KG1 (cell line): ENCODE data around the gene SMIM11.
"Not testable (repeated sequence)": the region's sequence is repeated elsewhere in the genome, so short reads cannot be mapped to it uniquely, and the experiment has no call there.

Experiments
- DNase-seq: peaks from one replicate; lab custom pipeline; 2025; lab: John Stamatoyannopoulos, UW

The SMIM11 gene

DNA sequence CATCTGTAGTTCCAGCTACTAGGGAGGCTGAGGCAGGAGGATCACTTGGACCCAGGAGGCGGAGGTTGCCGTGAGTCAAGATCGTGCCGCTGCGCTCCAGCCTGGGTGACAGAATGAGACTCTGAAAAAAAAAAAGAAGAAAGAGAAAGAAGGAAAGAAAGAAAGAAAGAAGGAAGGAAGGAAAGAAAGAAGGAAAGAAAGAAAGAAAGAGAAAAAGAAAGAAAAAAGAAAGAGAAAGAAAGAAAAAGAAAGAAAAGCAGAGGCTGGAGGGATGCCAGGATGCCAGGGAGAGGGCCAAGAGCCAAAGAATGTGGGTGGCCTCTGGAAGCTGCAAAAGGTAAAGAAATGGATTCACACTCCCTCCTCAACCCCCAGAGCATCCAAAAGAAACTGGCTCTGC is 19.7 kb upstream of the SMIM11 start:
- no peak for DNase-seq

DNA sequence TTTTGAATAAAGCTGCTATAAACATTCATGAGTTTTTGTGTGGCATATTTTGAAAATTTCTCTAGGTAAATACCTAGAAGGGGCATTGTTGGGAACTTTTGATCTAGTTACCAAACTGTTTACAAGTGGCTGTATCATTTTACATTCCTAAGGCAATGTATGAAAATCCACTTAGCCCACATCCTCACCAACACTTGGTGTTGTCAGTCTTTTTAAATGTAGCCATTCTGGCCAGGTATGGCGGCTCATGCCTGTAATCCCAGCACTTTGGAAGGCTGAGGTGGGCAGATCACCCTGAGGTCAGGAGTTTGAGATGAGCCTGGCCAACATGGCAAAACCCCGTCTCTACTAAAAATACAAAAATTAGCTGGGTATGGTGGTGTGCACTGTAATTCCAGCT is 17.4 kb upstream of the SMIM11 start:
- no peak for DNase-seq

DNA sequence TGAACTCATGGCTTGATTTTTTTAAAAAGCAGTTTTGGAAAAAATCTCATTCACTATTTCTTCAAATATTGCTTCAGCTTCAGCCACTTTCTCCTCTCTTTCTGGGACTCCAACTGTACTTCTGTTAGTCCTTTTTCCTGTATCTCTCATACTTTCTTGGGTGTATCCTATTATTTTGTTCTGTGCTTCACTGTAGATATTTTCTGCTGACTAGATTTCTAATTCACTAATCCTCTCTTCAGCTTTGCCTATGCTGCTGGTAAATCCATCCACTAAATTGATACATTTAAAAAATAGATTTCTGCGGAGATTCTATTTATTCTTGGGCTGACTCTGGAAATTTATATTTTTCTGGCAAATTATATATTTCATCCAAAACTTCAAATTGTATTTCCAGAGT is 16.4 kb upstream of the SMIM11 start:
- DNase-seq, result no peak

DNA sequence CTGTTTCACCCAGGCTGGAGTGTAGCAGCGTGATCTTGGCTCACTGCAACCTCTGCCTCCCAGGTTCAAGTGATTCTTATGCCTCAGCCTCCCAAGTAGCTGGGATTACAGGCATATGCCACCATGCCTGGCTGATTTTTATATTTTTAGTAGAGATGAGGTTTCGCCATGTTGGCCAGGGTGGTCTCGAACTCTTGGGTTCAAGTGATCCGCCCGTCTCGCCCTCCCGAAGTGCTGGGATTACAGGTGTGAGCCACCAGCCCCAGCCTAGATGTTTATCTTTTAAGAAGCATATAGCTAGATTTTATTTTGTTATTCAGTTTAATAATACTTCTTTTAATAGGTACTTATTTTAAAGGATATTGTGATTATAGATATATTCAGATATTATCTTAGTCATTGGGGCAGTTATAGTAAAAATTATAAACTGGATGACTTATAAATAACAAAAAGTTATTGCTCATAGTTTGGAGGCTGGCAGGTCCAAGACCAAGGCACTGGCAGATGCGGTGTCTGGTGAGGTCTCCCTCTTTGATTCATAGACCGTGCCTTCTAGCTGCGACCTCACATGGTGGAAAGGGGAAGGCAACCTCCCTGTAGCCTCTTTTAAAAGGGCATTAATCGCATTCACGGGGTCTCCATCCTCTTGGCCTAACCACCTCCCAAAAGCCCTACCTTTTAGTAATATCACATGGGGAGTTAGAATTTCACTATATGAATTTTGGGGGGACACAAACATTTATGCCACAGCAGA is 14.6 kb upstream of the SMIM11 start:
- DNase-seq, result no peak

- DNase-seq, result no peak
These were observed 13.2 kb upstream of the SMIM11 start for GRCh38 chr21:34362136-34362444.

- no peak for DNase-seq
These were observed 12.6 kb upstream of the SMIM11 start for GRCh38 chr21:34362670-34363069.

DNA sequence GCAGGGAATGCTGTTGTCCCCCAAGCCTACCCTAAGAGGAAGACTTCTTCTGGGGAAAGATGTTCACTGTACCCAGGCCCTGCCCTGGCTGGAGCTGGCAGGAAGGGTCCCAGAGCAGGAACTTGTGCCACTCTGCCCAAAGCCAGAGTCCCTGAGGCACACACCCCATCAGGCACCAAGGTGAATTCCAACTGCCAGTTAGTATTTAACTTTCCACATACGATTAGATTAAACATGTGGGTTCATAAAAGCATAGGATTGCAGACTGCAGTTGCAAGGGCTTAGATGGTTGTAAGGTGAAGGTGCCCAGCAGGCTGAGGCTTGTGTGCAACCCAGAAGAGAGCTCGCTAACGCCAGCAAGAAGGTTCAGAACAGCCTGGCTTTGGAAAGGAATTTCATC is 11.6 kb upstream of the SMIM11 start, which contains the start of gene KCNE2:
KCNE2 (plus strand) TSS at position 274 of the 400 bp plus-strand sequence. CDS start 6,473 bp downstream, outside the sequence.
- DNase-seq, result no peak

DNA sequence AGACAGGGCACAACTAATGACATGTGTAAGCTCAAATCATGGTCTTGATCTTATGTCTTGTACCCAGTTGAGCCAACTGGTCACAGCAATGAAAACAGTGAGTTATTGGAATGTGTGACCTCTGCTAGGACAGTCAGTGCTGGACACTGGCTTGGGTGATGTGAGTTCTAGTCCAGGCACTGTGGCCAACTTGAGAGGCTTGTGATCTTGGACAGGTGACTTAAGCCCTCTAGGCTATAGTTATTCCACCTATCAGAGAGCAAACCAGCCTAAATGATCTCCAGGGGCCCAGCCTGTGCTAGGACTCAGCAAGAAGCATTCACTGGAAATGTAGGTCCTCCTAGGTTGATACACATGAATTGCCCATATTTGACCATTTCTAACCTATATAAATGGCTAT is 10.4 kb upstream of the SMIM11 start:
- no peak for DNase-seq

DNA sequence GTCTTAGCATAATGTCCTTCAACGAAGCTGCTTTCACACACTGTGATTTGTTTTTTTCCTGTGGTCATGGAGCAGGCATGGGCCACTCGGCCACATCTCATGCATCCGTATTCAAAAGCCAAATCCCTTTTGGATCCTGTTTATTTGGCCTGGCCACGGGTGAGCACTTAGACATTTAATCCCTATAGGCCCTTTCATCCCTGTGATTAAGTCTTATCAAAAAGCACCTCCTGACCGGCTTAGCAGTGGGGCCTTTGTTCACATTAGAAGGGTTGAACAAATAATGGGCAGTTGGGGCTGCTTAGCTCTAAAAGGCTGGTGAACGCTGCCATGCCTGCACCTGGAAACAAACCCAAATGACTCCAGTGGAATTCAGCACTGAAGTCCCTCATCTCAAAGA is 9.5 kb upstream of the SMIM11 start:
- no peak for DNase-seq

DNA sequence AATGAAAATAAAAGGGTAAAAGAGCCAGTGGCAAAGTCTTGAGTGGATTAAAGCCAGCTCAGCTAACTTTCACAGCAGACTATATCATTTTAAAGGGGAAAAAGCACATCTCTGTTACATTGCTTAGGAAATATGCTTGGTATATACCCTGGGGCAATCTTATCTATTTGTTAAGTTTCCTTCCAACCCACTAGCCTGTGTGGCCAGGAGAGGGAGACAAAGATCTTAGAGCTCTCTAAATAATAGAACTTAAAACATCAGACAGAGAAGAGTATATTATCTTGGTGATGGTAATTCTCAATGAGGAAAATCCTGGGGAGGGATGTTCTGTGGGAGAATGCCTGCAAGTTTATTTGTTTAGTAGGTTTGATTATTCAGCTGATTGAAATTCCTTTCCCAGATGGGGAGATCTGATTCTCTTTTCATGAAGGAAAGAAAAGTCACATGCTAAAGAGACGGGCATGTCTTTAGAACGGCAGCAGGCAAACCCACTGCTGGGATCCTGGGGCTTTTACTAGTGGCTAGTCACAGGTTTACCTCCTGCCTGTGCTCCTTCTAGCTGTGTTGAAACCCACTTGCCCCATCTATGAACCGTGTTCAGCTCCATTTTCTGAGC is 7.9 kb upstream of the SMIM11 start:
- peak; percentile 34 for DNase-seq

DNA sequence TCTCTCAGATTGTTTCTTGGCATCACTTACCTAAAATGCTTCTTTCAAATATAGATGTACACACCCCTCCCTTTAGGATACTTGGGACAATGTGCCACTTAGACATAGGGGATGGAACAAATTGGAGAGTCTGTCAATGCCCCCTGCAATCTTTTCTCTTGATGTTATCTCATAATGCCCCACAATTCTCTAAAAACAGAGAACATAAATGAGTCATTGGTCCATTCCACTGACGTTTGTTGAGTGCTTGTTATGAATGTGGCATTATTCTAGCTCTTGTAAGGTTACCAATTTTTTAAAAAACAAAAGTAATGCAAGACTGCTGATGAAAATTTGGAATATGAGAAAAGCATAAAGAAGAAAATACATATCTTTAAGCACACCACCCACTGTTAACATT is 5.6 kb upstream of the SMIM11 start:
- no peak for DNase-seq

GRCh38 chr21:34372321-34372720 is 3.0 kb upstream of the SMIM11 start:
- DNase-seq, result no peak

DNA sequence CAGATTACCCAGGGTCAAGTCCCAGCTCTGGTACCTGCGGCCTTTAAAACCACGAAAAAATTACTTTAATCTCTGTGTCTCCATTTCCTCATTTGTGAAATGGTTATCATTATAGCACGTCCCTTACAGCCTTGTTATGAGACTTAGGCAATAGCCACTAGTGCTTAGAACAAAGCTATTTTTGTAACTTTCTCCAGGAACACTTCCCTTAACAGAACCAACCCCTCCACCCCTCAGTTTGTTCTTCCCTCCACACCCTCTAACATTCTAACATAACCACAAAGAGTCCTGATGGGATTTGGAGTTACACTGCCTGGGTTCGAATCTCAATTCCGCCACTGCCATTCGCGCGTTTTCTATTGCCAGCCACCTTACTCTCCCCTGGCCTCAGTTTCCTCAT is 845 bp upstream of the SMIM11 start:
- not testable (repeated sequence) for DNase-seq

DNA sequence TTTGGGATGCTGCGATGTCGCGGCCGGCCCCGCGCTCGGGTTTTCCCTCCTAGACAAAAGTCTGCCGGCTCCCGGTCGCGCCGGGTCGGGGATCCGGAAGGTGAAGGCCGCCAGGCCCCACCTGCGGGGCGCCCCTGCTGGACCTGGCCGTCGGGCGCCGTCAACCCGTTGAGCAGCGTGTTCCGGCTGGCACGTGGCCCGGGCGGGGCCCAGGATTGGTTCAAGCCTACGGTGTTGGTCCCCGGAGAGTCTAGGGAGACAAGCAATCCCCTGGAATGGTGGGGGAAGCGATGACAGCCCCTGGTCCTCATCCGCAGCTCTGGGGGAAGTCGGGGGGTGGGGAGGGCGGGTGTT is 289 bp downstream of the SMIM11 start:
- DNase-seq, result not testable (repeated sequence)

GRCh38 chr21:34383138-34383537 is 7.8 kb downstream of the SMIM11 start:
- not testable (repeated sequence) for DNase-seq

GRCh38 chr21:34383724-34384415 is 8.6 kb downstream of the SMIM11 start:
- DNase-seq, result not testable (repeated sequence)

DNA sequence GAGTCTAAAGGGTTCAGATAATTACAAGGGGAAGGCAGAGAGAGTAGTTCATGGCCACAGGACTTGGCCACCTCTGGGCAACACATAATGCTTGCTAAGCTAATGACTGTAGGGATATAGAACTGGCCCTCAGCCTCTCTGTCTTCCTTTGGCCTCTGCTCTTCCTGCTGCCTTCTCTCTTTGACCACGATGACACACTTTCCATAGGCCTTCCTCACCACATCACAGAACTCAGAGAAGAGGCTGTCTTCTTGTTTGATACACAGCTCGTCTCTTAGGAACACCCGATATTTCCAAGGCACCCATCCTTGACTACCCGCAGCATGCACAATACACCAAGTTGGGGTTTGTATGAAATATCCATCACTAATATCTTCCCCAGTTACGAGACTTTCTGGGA is 25.2 kb downstream of the SMIM11 start:
- not testable (repeated sequence) for DNase-seq

- not testable (repeated sequence) for DNase-seq
These were observed 29.4 kb downstream of the SMIM11 start for GRCh38 chr21:34404742-34405141.

- DNase-seq, result not testable (repeated sequence)
These were observed 30.4 kb downstream of the SMIM11 start for GRCh38 chr21:34405686-34406085.

DNA sequence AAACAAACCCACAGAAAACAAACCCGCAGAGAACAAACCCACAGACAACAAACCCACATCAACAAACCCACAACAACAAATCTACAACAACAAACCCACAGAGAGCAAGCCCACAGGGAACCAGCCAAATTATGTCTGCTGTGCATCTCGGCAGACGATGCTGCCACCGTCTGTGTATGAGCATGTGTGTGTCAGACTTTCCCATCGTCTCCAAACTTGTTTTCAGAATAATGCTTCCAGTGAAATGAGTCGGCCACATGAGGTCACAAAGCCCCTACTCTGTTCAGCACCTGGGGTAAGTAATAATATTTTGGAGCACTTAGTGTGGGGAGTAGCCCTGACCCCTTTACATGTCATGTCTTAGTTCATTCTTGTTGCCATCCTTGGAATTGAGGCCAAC is 30.8 kb downstream of the SMIM11 start:
- DNase-seq, result not testable (repeated sequence)

DNA sequence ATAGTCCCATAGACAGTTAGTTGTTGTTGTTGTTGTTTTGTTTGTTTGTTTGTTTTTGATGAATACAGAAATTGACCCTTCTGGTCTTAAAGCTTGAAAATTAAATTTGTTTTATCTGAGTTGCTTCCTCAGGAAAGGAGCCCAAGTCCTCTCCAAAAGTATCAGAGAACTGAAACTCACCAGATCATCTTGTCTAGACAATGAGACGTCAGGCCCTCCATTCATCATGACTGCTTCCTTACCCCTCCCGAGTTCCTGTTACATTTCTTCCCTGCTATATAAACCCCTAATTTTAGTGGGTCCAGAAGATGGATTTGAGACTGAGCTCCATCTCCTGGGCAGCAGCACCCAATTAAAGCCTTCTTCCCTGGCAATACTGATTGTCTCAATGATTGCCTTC is 31.4 kb downstream of the SMIM11 start:
- not testable (repeated sequence) for DNase-seq

DNA sequence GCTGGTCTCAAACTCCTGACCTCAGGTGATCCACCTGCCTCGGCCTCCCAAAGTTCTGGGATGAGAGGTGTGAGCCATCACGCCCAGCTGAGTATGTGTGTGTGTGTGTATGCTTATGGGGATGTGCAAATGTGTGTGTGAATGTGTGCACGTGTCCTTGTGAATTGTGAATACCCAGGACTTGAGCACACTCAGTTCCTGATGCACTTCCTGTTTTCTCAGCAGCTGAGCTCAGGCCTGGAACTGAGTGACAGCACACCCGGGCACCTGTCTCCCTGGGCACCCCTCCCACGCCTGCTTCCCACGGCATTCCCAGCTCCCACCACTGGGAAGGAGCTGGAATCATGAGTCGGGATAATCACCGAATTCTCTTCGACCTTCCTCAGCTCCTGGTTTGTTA is 32.0 kb downstream of the SMIM11 start:
- not testable (repeated sequence) for DNase-seq

DNA sequence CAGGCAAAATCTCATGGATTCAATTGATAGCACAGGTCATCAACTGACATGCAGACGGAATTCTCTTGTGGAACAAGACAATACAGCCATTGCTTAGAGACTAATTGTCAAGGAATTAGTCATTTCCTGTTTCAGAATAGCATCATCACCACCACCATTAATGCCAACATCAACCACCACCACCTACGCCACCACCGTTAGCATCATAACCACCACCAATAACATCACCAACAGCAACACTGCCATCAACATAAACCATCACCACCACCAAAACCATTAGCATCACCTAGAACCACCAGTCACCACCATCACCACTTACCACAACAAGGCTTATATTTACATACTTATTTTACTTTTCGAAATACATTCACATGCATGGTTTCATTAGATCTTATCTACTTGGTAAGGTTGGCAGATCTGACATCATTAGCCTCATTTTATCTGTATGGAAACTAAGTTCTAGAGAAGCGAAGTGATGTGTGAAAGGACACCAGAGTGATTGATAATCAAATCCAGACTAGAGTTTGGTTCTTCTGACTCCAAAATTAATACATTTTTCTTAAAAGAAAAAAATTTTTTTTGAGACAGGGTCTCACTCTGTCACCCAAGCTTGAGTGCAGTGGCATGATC is 42.3 kb downstream of the SMIM11 start:
- DNase-seq, result not testable (repeated sequence)
